GM19023 (cell line): Measurements from ENCODE around the gene TOP2A.

Source experiments
- ATAC-seq: cut with Tn5 transposase; IDR thresholded peaks from one replicate; pipeline ENCODE4 v1.9.1; 2021; ENCODE audit warnings: mild to moderate bottlenecking, moderate library complexity; ENCODE audit not compliant: unreplicated experiment

TOP2A gene

DNA sequence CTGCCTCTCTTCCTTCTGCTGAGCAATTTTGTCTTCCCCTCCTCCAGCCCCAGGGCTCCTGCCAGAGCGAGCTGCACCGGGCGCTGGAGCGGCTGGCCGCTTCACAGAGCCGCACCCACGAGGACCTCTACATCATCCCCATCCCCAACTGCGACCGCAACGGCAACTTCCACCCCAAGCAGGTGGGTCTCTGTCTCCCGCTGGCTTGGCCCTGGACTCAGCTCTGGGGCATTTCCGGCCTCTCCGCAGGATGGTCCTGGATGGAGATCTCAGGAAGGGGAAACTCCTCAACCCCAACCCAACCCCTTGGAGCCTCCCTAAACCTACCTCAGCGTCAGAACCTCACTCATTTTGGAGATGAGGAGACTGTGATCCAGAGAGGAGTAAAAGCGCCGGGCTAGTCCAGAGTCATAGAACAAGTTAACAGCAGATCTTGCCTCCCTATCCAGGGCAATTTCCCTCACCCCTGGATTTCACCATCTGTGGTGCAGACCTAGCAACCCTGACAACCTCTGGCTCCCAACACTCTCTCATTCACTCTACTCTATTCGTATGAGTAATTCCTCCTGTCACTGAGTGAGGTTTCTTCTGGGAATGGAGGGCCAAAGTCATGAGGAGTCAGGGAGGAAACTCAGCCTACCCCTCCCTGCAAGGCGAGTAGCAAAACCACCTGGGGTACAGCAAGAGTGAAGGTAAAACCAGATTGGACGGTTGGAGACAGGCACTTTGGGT, 36.4 kb upstream of the TOP2A start:
- ATAC-seq = no peak

DNA sequence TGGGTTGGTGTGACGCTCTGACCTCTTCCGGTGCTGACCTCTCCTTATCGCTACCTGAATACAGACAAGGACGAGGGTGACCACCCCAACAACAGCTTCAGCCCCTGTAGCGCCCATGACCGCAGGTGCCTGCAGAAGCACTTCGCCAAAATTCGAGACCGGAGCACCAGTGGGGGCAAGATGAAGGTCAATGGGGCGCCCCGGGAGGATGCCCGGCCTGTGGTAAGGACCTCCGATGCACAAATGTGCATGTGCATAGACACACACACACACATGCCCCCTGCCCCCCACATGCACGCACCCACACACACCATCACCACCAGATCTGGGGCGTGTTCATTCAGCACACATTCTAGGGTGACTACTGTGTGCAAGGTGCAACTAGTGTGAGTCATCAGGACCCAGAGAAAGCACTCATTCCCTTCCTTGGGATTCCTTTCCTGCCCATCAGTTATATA, 35.3 kb upstream of the TOP2A start:
- no peak for ATAC-seq

DNA sequence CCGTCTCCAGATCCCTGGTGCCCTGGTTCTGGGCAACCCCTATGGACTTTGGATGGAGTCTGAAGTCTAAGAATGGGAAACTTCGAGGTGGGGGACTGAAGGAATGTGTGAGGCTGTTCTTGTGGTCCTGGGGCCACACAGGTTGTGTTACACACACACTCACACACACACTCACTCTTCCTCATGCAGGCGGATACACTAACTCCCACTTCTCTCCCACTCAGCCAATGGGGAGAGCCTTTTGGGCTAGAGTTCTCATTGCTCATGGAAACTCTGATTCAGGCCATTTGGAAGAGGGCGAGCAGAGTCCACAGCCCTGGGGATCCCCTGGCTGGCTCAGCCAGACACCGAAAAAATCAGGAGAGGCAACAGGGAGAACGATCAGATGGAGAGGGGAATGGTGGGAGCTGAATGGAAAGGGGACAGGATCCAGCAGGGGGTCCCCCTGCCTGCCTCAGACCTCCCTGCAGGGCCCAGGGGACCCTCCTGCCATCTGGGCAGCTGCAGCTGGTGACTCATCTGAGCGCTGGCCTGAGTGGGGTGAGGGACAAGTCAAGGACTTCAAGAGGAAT, 34.6 kb upstream of the TOP2A start:
- ATAC-seq = no peak

DNA sequence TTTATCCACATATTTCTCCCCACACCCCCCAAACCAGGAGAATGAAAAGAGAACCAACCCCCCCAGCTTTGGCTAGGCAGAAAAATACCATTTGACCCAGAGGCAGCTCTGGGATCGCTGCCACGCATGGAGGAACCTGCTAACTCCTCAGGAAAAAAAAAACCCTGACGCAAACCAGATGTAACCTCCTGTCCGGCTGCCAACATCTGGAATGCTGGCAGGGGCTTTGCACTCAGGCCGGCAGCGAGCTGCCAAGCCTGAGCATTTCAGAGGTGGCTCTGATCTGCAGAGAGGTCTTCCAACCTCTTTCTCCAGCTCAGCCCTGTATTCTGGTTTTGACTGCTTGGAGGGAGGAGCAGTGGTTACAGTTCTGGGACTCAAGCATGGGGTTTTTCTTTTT, 33.7 kb upstream of the TOP2A start:
- no peak for ATAC-seq

DNA sequence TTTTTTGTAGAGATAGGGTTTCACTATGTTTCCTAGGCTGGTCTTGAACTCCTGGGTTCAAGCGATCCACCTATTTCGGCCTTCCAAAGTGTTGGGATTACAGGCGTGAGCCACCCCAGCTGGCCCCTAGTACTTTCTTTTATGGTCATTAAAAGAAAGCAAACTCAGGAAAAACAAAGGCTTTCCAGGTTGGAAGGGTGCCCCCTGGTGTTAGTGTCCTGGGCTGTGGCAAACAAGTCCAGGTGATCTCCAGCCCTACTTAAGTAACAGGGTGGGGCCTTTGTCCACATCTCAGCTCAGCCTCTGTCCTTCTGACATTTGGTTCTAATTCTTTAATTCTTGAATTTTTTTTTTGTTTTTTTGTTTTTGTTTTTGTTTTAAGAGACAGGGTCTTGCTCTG, 32.5 kb upstream of the TOP2A start:
- ATAC-seq = no peak

DNA sequence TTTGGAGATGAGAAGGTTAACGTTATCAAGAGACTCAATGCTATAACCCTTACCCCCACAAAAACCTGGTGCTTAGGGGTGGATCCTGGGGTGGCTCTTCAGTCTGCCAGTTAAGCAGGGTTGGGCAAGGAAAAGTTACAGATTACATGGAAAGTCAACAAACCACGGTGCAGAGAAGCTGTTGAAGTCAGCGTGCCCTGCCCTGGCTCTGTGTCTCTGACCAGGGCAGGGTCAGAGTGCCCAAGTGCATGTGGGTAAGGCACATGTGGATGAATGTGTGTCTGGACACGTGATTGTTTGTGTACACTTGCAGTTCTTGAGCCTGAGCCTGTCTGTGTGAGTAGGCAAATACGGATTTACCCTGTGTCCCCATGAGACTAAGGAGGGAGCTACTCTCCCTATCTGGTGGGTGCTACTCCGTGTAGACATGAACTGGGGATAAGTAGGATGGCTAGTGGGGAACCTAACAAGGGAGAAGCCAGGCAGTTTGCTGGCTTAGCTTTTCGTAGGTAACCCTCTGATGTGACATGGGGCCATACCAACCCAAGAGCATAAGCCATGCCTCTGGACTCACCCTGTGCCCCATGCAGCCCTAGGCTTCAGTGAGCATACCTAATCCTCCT, 31.1 kb upstream of the TOP2A start:
- no peak for ATAC-seq

DNA sequence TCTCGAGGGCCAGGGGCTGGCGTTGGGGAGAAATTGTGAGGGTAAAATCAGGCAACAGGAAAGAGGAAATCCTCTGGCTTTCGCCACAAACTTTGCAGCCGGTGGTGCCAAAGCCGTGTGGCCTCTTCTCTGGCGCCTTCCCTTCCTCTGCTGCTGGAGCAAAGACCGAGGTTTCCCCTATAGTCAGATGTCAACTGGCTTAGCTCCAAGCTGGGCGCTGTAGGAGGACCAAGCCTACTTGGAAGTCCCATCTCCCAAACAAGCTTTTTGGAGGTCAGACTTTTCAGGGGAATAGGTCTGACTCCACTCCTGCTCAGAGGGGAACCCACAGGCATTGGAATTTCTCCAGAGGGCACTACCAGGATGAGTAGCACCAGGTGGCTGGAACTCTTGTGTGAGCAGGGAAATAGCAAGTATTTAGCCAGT, 30.5 kb upstream of the TOP2A start:
- ATAC-seq = no peak

DNA sequence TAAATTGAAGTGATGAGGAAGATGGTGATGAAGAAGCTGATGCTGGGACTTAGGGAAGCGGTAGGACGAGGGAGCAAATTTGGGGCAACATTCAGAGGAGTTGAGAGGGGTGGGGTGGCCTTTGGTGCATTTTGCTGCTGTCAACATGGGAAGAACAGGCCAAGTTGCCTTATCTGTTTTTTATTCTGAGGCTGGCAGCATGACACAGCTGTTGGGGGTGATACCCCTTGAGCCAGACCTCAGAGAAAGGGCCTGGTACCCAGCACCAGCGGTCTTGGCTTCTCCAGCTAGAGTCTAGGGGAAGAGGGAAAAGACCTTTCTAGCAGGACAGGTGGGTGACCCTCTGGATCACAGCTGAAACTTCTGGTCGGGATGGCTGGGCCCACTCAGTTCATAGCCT, 30.1 kb upstream of the TOP2A start:
- ATAC-seq = no peak

DNA sequence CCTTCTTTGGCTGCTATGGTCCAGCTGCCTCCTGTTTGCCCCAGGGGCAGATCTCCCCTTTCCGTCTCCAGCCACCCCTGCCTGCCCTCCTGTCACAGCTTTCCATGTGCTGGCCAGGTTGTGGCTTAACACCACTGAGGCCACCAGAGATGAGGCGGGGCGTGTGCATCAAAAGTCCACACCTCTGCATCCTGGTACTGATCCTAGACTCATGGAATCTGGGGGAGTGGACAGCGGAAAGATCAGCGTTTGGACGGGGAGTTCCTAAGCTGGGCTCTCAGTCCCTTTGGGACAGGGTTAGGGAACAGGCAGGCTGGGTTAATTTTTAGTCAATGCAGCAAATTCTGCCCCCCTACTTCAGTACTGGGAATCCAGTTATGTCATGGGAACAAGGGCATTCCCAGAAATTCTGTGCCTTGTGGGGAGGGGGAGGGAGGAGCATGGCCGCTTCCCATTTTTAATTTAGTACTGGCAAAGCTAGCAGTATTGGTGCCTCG, 29.5 kb upstream of the TOP2A start:
- no peak for ATAC-seq

DNA sequence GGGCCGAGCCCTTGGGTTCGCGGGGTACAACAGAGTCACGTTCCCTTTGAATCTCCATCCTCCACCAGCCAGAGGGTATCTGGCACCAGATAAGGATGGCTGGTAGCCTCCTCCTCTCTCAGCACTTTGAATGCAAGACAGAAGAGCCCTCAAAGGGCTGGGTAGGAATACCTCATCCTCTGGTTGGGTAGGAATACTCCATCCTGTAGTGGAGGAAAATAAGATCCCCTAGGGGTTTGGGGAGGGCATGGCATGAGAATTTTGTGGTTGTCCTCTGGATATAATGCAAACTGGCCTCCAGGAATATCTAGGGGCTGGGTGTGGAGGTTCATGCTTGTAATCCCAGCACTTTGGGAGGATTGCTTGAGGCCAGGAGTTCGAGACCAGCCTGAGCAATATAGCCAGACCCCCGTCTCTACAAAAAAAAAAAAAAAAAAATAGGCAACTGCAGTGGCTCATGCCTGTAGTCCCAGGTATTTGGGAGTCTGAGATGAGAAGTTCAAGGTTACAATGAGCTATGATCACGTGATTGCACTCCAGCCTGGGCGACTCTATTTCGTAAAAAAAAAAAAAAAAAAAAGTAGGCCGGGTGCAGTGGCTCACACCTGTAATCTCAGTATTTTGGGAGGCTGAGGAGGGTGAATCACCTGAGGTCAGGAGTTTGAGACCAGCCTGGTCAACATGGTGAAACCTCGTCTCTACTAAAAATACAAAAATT, 28.2 kb upstream of the TOP2A start:
- ATAC-seq = no peak

DNA sequence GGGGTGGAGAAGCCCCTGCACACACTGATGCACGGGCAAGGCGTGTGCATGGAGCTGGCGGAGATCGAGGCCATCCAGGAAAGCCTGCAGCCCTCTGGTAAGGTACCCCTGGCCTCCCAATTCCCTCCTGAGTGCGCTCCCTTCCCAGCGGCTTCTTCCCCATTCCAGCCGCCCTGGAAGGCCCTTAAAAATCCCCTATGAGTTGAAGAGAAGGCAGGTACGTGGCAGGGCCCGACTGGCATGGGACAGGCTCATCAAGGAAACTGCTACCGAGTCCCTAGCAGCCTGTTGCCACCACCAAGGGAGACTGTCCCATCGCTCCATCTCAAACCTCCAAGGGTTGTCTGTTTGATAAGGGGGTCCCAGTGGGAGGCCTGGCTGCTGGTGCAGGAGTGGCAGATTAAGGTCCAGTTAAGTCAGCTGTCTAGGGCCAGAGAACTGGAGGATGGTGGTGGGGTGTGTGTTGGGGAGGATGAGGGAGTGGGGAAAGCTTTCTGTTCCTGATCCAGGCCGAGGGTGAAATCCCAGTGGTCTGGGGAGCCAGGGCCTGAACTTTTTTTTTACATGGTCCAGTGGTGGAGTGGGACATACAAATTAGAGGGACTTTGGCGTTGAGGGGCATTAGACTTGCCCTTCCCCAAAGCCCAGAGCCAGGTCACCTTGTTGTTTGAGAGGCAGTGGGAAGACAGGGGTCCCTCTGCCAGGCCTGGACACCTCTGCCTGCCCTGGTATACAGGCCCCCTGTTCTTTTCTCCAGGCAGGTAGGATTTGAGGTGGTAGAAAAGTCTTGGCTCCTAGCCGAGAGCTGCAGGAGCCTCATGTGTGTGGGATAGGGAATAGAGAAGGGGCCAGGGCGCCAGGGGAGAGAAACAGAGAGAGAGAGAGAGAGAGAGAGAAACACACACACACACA, 26.5 kb upstream of the TOP2A start:
- ATAC-seq = no peak

DNA sequence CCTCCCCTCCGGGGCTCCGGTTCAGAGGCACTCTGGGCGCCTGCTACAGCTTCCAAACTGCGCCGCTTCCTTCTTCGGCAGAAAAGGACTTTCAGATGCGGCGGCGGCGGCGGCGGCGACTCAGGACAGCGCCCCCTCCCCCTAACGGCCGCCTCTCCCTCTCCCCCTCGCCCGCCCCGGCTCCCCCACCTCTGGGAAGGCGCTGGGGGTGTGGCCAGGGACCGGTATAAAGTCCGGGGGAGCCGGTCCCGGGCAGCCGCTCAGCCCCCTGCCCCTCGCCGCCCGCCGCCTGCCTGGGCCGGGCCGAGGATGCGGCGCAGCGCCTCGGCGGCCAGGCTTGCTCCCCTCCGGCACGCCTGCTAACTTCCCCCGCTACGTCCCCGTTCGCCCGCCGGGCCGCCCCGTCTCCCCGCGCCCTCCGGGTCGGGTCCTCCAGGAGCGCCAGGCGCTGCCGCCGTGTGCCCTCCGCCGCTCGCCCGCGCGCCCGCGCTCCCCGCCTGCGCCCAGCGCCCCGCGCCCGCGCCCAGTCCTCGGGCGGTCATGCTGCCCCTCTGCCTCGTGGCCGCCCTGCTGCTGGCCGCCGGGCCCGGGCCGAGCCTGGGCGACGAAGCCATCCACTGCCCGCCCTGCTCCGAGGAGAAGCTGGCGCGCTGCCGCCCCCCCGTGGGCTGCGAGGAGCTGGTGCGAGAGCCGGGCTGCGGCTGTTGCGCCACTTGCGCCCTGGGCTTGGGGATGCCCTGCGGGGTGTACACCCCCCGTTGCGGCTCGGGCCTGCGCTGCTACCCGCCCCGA, 25.7 kb upstream of the TOP2A start, which contains the start of gene IGFBP4:
Gene IGFBP4 (plus strand): TSS at position 255 of the 792 bp plus-strand sequence. CDS start 286 bp downstream, at position 541.
- ATAC-seq = no peak

DNA sequence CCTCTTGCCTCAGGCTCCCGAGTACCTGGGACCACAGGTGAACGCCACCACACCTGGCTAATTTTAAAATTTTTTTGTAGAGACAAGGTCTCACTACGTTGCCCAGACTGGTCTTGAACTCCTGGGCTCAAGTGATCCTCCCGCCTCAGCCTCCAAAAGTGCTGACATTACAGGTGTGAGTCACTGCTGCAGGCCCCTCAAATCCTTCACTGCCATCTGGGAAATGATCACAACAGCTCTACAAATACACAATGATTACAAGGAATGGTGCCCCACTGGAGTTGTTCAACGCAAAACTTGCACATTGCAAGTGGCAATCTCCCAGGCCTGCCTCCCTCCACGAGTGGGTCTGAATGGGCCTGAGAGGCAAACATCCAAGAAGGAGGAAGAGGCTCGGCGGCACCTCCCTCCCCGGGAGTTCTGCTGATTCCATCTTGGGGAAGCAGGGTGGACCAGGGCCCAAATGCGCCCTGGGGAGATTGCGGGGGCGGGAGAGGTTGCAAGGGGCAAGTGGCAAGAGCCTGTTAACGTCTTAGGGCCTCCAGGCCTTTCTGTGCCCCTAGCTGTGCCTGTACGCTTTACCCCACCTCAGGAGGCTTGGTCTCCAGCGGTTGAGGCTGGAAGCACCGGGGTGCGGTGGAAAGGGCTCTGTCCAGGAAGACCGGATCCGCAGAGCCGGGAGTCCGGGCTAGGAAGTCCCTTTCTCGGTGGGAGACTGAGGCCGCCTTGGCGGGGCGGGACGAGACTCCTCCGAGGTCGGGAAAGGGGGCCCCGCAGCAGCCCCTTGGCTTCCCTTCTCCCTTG, 24.9 kb upstream of the TOP2A start:
- no peak for ATAC-seq

DNA sequence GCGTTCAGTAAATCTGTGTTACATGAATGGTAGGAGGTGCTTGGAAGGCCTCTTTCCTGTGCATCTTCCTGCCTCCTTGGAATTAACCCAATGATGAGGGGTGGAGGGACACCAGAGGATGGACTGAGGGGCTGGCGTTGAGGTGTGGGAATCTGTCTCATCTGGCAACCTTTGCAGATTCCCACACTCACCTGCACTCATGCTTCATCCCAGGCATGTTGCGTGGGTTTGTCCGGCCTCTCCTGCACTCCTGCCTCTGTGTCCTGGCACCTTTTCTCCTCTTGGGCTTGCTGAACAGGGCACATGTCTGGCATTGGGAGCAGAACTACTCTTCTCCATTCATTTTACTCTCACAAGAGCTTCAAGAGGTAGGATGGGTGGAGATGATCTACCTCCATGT, 22.5 kb upstream of the TOP2A start:
- ATAC-seq = no peak

DNA sequence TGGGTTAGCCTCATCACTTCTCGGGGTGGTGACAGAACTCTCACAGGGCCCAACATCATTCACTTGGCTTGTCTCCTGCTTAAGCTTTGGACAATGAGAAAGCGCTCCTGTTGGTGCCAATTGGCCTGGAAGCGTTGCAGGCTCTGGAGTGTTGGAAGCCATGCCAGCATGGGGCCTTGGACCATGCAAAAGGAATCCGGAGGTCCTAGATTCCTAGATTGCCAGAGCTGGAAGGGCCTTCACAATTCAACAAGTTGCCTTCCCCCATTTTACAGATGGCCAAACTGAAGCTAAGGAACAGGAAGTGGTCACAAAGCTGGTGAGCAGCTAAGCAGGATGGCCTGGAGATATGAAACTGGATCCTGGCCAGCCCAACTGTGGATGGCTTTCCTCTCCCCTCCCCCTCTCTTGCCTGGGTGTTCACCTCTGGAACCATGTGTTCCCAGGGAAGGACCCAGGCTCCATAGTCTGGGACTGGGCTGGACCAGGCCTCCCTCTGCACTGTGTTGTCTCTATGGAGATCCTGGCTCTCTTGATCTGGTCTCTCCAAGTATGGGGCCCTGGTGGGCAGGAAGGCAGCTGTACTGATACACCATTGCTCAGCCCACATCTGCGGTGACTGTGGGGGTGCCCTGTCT, 19.5 kb upstream of the TOP2A start:
- no peak for ATAC-seq

DNA sequence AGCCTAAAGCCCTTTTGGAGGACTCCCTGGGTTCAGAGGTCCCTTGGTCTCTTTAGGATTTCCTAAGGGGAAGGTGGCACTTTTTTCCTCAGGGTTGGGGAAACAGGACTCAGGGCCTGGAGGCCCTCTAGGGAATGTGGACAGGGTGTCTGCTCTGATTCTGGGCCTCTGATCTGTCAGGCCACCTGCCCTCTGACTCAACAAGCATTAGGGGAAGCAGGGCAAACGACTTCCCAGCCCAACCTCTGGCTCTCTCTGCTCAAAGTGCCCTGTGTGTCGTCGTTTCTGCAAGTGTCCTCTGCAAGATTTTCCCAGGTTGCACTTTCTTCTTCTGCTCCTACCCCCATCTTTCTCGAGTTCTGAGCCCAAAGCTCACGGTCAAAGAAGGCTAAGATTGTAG, 18.9 kb upstream of the TOP2A start:
- no peak for ATAC-seq

DNA sequence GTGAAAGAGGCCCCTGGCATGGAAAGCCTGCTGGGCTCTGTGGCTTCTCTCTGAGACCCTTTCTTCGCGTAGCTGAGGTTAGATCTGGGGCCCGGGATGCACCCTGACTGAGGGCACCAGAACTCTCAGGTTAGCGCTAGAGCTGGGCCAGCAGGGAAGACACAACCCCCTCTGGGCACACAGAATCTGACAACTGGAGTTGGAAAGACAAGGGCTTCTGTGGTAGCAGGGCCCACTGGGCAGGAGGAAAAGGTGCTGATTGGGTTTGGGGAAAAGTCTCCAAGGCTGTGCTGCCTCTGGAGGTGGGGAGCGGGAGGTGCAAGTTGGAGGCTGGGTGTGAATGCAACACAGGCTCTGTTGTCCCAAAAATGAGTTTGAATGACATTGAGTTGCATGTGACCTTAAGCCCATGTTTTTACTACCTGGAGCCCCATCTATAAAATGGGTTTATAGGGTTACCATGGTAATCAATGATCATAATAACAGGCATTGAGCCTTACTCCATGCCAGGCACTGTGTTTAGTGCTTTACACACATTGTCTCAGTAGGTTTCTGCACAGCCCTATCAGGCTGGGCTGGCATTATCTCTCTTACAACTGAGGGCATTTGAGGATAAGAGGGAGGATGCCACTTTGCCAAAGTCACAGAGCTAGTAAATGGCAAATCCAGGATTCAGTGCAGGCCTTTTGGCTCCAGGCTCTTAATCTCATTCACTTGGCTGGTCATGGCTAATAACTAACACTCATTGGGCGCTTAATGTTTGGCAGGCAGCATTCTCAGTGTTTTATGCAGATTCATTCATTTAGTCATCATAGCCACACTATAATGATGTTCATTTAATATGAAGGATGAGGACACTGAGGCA, 16.1 kb upstream of the TOP2A start:
- no peak for ATAC-seq
